Neuronal stem cell (in vitro differentiated cells): ENCODE results near the gene CHST14.

ENCODE experiments used
- DNase-seq: peaks from one replicate; pipeline ENCODE4 v3.0.0-alpha.2; 2013; ENCODE audit warnings: low spot score
- H2AFZ ChIP-seq: one replicate; pipeline ENCODE4 v1.6.1; 2013; ENCODE audit warnings: mild to moderate bottlenecking, low read length, inconsistent platforms
- H2AK5ac ChIP-seq: 2 replicates; pipeline ENCODE4 v1.6.1; 2013; ENCODE audit warnings: low read depth, mild to moderate bottlenecking, inconsistent platforms, low read length, moderate library complexity, mixed read lengths
- H2BK120ac ChIP-seq: 2 replicates; pipeline ENCODE4 v1.6.1; 2013; ENCODE audit warnings: low read depth, mild to moderate bottlenecking, inconsistent platforms, low read length, moderate library complexity, mixed read lengths
- H2BK12ac ChIP-seq: one replicate; pipeline ENCODE4 v1.6.1; 2013; ENCODE audit warnings: low read length, inconsistent platforms
- H2BK15ac ChIP-seq: 2 replicates; pipeline ENCODE4 v1.6.1; 2013; ENCODE audit warnings: mild to moderate bottlenecking, low read length, inconsistent platforms, mixed read lengths
- H2BK5ac ChIP-seq: one replicate; pipeline ENCODE4 v1.6.1; 2013; ENCODE audit warnings: inconsistent platforms, mild to moderate bottlenecking, low read length, moderate library complexity
- H3K14ac ChIP-seq: one replicate; pipeline ENCODE4 v1.6.1; 2013; ENCODE audit warnings: low read length, inconsistent platforms
- H3K18ac ChIP-seq: 2 replicates; pipeline ENCODE4 v1.6.1; 2013; ENCODE audit warnings: low read length, inconsistent platforms
- H3K23ac ChIP-seq: 2 replicates; pipeline ENCODE4 v1.6.1; 2013; ENCODE audit warnings: low read depth, mild to moderate bottlenecking, mixed read lengths, low read length, inconsistent platforms; ENCODE audit not compliant: poor library complexity
- H3K27ac ChIP-seq: replicated peaks from 3 replicates; pipeline ENCODE4 v1.5.1; 2013; ENCODE audit warnings: low read length, inconsistent platforms
- H3K27me3 ChIP-seq, 3 experiments: 2 replicates each; pipeline ENCODE4 v1.6.1; 2013; ENCODE audit warnings: low read length in 3 of 3, mild to moderate bottlenecking in 2 of 3, inconsistent platforms in 1 of 3, low read depth in 1 of 3, mixed read lengths in 1 of 3, moderate library complexity in 1 of 3; ENCODE audit not compliant: control insufficient read depth in 3 of 3, insufficient read depth in 3 of 3
- H3K36me3 ChIP-seq, 2 donors: replicated peaks in 1 of 2; 2 replicates each; pipeline ENCODE4 v1.6.1; 2013; ENCODE audit warnings: low read length in 2 of 2; ENCODE audit not compliant: control insufficient read depth in 2 of 2, insufficient read depth in 2 of 2
- H3K4ac ChIP-seq: 2 replicates; pipeline ENCODE4 v1.6.1; 2013; ENCODE audit warnings: inconsistent platforms, mild to moderate bottlenecking, low read length, moderate library complexity
- H3K4me1 ChIP-seq, 2 donors: 1 replicate in 1 of 2; 2 replicates in 1 of 2; pipeline ENCODE4 v1.6.1; 2013; ENCODE audit warnings: low read length in 2 of 2, low read depth in 1 of 2; ENCODE audit not compliant: control insufficient read depth in 2 of 2, insufficient read depth in 1 of 2
- H3K4me2 ChIP-seq: one replicate; pipeline ENCODE4 v1.6.1; 2013; ENCODE audit warnings: mild to moderate bottlenecking, low read length, inconsistent platforms; ENCODE audit not compliant: insufficient read depth, poor library complexity, severe bottlenecking
- H3K4me3 ChIP-seq, 2 donors: 2 replicates each; pipeline ENCODE4 v1.5.1; 2013; ENCODE audit warnings: low read length in 2 of 2, mild to moderate bottlenecking in 2 of 2, inconsistent platforms in 1 of 2, moderate library complexity in 1 of 2
- H3K79me1 ChIP-seq: one replicate; pipeline ENCODE4 v1.6.1; 2013; ENCODE audit warnings: low read depth, mild to moderate bottlenecking, inconsistent platforms, low read length, moderate library complexity
- H3K9ac ChIP-seq: one replicate; pipeline ENCODE4 v1.6.1; 2013; ENCODE audit warnings: mild to moderate bottlenecking, low read depth, low read length, inconsistent platforms; ENCODE audit not compliant: poor library complexity
- H3K9me3 ChIP-seq, 2 donors: replicated peaks in 1 of 2; 2 replicates each; pipeline versions ENCODE3 to v1.6.1; 2013; ENCODE audit warnings: low read length in 2 of 2, mild to moderate bottlenecking in 2 of 2, inconsistent platforms in 1 of 2, low read depth in 1 of 2, mixed read lengths in 1 of 2, moderate library complexity in 1 of 2; ENCODE audit not compliant: control insufficient read depth in 2 of 2, insufficient read depth in 1 of 2
- H4K8ac ChIP-seq: one replicate; pipeline ENCODE4 v1.6.1; 2013; ENCODE audit warnings: low read depth, mild to moderate bottlenecking, inconsistent platforms, low read length, moderate library complexity
- H4K91ac ChIP-seq: one replicate; pipeline ENCODE4 v1.6.1; 2013; ENCODE audit warnings: low read length, low read depth, mild to moderate bottlenecking, inconsistent platforms; ENCODE audit not compliant: poor library complexity
- WGBS, 2 donors: extraction: QIAGEN DNeasy Blood & Tissue Kit; methylation state at CpG; one replicate each; pipeline ENCODE4 v1.1.7; 2013; ENCODE audit warnings: missing lambda C conversion rate in 2 of 2, mixed read lengths in 1 of 2; ENCODE audit not compliant: insufficient read length in 2 of 2, insufficient replicate concordance in 1 of 2; ENCODE audit errors: extremely low coverage in 2 of 2; 5-methylcytosine and 5-hydroxymethylcytosine counted together

Gene CHST14

DNA sequence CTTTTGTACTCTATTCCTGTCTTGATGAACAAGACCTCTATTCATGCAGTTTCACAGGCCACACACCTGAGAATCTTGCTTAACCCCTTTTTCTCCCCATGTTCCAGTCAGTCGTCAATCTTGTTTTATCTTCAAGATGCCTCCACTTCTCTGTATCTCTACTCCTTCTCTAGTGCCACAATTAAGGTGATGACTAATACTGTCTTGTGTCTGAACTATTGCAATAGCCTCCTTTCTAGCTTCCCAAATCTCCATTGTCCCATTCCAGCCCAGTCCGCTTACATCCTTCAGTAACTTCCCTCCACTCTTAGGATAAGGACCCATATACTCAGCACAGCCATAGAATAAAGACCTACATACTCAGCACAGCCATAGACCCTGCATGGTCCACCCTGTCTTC lies 24.7 kb downstream of the CHST14 start:
- Histone ChIP-seq H3K4me1 (peaks cover 3 to 11% of the 10 kb centered on the region in 2 donors), H3K9ac (no peak overlapping the region), H3K36me3 (no peaks in the 10 kb centered on the region), H2AK5ac (no peak overlapping the region), H4K8ac (no peak overlapping the region), H3K23ac (no peak overlapping the region), H2BK15ac (no peak overlapping the region), H3K4me3 (no peak overlapping the region), H3K18ac (no peak overlapping the region), H3K9me3 (no peaks in the 10 kb centered on the region), H2AFZ (no peak overlapping the region), H3K79me1 (no peaks in the 10 kb centered on the region), H3K4me2 (no peak overlapping the region), H2BK12ac (no peak overlapping the region), H3K14ac (no peak overlapping the region), H3K27ac (no peak overlapping the region), H3K27me3 (peaks cover 0 to 8% (median 0%) of the 10 kb centered on the region in 3 experiments), H4K91ac (no peak overlapping the region), H2BK5ac (no peak overlapping the region), H3K4ac (no peak overlapping the region), H2BK120ac (no peak overlapping the region)
- no CpG with 5 or more reads among the region's 2 CpGs for WGBS, 2 donors
- DNase-seq, result no peak

GRCh38 chr15:40498418-40498817 lies 27.6 kb downstream of the CHST14 start:
- H3K4me2 ChIP-seq, result no peak overlapping the region
- H3K4me3 ChIP-seq, result no peak overlapping the region
- H3K36me3 ChIP-seq, result no peaks in the 10 kb centered on the region
- H3K9me3 ChIP-seq, result no peaks in the 10 kb centered on the region
- no peak overlapping the region for H2AK5ac ChIP-seq
- H3K23ac ChIP-seq, result no peak overlapping the region
- no peaks in the 10 kb centered on the region for H3K79me1 ChIP-seq
- no peak overlapping the region for H3K27ac ChIP-seq
- peaks cover 3 to 10% of the 10 kb centered on the region in 2 donors for H3K4me1 ChIP-seq
- no peak overlapping the region for H2BK15ac ChIP-seq
- H4K8ac ChIP-seq, result no peak overlapping the region
- no peak overlapping the region for H2AFZ ChIP-seq
- H3K14ac ChIP-seq, result no peak overlapping the region
- no peak overlapping the region for H3K4ac ChIP-seq
- H4K91ac ChIP-seq, result no peak overlapping the region
- peaks cover 0 to 14% (median 0%) of the 10 kb centered on the region in 3 experiments for H3K27me3 ChIP-seq
- H3K18ac ChIP-seq, result no peak overlapping the region
- H3K9ac ChIP-seq, result no peak overlapping the region
- no peak overlapping the region for H2BK120ac ChIP-seq
- no peak overlapping the region for H2BK5ac ChIP-seq
- no peak for DNase-seq
- WGBS, 2 donors, result no CpG with 5 or more reads among the region's 5 CpGs
- no peak overlapping the region for H2BK12ac ChIP-seq

DNA sequence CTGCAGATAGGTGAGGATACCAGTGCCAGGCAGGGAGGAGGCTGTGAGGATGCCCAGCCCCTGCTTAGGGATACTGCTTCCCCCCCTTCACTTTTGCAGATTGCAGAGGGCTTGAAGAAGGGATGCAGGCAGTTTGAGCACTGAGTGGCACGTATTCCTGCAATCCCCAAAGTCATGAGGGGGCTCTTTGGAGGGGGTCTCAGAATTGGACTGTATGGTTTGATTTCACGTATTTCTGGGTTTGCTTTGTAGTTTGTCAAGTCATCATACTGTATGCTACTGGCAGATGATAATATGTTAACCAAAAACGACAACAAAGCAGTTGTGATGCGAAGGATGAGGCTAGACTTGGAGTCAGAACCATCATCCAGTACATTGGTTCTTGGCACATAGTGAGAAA lies 28.1 kb downstream of the CHST14 start:
- Histone ChIP-seq H3K23ac (no peak overlapping the region), H3K4ac (no peak overlapping the region), H4K8ac (no peak overlapping the region), H3K9me3 (no peaks in the 10 kb centered on the region), H2AFZ (no peak overlapping the region), H3K9ac (no peak overlapping the region), H2BK15ac (no peak overlapping the region), H3K4me2 (no peak overlapping the region), H3K4me3 (no peak overlapping the region), H2BK5ac (no peak overlapping the region), H3K4me1 (peaks cover 3 to 5% of the 10 kb centered on the region in 2 donors), H2BK120ac (no peak overlapping the region), H3K79me1 (no peaks in the 10 kb centered on the region), H3K27me3 (peaks cover 0 to 14% (median 0%) of the 10 kb centered on the region in 3 experiments), H2BK12ac (no peak overlapping the region), H3K36me3 (no peaks in the 10 kb centered on the region), H3K14ac (no peak overlapping the region), H4K91ac (no peak overlapping the region), H2AK5ac (no peak overlapping the region), H3K18ac (no peak overlapping the region), H3K27ac (no peak overlapping the region)
- WGBS, 2 donors, result no CpG with 5 or more reads among the region's 4 CpGs
- no peak for DNase-seq

DNA sequence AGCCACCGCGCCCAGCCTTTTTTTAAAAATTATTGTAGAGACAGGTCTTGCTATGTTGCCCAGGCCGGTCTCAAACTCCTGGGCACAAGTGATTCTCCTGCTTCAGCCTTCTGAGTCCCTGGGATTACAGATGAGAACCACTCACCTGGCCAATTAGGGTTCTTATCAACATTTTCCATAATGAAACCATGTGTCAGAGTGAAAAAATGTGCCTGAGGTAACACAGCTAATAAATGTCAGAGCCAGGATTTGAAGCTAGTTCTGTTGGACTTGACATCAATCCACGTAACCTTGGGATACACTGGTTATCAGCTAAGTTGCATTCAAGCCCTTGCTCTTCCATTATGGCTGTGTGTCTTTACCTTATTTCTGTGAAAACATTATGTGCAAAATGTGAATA lies 29.1 kb downstream of the CHST14 start:
- Histone ChIP-seq H3K14ac (no peak overlapping the region), H3K9me3 (no peaks in the 10 kb centered on the region), H3K4me2 (no peak overlapping the region), H4K8ac (no peak overlapping the region), H2BK5ac (no peak overlapping the region), H3K36me3 (no peaks in the 10 kb centered on the region), H3K79me1 (no peaks in the 10 kb centered on the region), H2BK120ac (no peak overlapping the region), H3K4ac (no peak overlapping the region), H3K27ac (no peak overlapping the region), H4K91ac (no peak overlapping the region), H2BK15ac (no peak overlapping the region), H2BK12ac (no peak overlapping the region), H2AFZ (no peak overlapping the region), H3K4me3 (no peak overlapping the region), H3K27me3 (peaks cover 0 to 18% (median 0%) of the 10 kb centered on the region in 3 experiments), H3K18ac (no peak overlapping the region), H3K9ac (no peak overlapping the region), H2AK5ac (no peak overlapping the region), H3K4me1 (no peaks in the 10 kb centered on the region), H3K23ac (no peak overlapping the region)
- DNase-seq, result no peak
- WGBS, 2 donors, result no CpG with 5 or more reads among the region's 4 CpGs
